Neural cell (in vitro differentiated cells): Measurements from ENCODE around the gene CACNA2D4.
A peak's percentile ranks its signal among the peaks of the same experiment; 100 is the strongest.

Experiments used
- CTCF ChIP-seq: fragments of 450-650 bp; IDR thresholded peaks from 2 replicates; pipeline ENCODE4 v1.5.1; 2014; ENCODE audit warnings: antibody characterized with exemption, mild to moderate bottlenecking, moderate library complexity; ENCODE audit not compliant: poor library complexity, severe bottlenecking
- EP300 ChIP-seq: fragments of 450-650 bp; conservative IDR thresholded peaks from 2 replicates; pipeline ENCODE4 v1.6.1; 2014; ENCODE audit warnings: antibody characterized with exemption, mild to moderate bottlenecking, moderate library complexity; ENCODE audit not compliant: poor library complexity, severe bottlenecking
- EZH2 ChIP-seq: fragments of 200-600, 300-800 bp; shearing (Covaris generic), sonication (generic); IDR thresholded peaks from 2 replicates; pipeline ENCODE4 v1.6.1; 2014; ENCODE audit warnings: antibody characterized with exemption, low read length, borderline replicate concordance, mild to moderate bottlenecking; ENCODE audit not compliant: insufficient read depth, poor library complexity, severe bottlenecking
- RAD21 ChIP-seq: fragments of 450-650 bp; conservative IDR thresholded peaks from 2 replicates; pipeline ENCODE4 v1.6.1; 2014; ENCODE audit warnings: antibody characterized with exemption, mild to moderate bottlenecking, moderate library complexity
- REST ChIP-seq: IDR thresholded peaks from 2 replicates; pipeline ENCODE4 v1.6.1; 2012; ENCODE audit warnings: borderline replicate concordance
- TAF1 ChIP-seq: IDR thresholded peaks from 2 replicates; pipeline ENCODE4 v1.6.1; 2012; ENCODE audit warnings: low read depth

GRCh38 chr12:1791104-1791841, 127.2 kb downstream of the CACNA2D4 start:
- TF ChIP-seq CTCF (peak; percentile 91), REST (no peak), EZH2 (no peak), EP300 (no peak), TAF1 (no peak), RAD21 (peak; percentile 94)
